Coronary artery (tissue), 2 donors: ENCODE results near the gene KCNF1.

ENCODE experiments used
- DNase-seq: peaks from one replicate; pipeline ENCODE4 v3.0.0-alpha.2; 2017; ENCODE audit warnings: low spot score
- H3K27ac ChIP-seq, 2 donors: fragments of 200-600 bp; sonication (generic); one replicate each; pipeline ENCODE4 v1.5.1; 2016 to 2019
- H3K4me3 ChIP-seq: fragments of 200-600 bp; sonication (generic); 2 replicates; pipeline ENCODE4 v1.5.1; 2016; ENCODE audit warnings: mild to moderate bottlenecking, moderate library complexity
- TF ChIP-seq, protein P1 (sequence below): fragments of 200-600 bp; sonication (generic); IDR thresholded peaks from one replicate; pipeline ENCODE4 v1.5.1; 2019; ENCODE audit warnings: antibody characterized with exemption

The KCNF1 gene

DNA sequence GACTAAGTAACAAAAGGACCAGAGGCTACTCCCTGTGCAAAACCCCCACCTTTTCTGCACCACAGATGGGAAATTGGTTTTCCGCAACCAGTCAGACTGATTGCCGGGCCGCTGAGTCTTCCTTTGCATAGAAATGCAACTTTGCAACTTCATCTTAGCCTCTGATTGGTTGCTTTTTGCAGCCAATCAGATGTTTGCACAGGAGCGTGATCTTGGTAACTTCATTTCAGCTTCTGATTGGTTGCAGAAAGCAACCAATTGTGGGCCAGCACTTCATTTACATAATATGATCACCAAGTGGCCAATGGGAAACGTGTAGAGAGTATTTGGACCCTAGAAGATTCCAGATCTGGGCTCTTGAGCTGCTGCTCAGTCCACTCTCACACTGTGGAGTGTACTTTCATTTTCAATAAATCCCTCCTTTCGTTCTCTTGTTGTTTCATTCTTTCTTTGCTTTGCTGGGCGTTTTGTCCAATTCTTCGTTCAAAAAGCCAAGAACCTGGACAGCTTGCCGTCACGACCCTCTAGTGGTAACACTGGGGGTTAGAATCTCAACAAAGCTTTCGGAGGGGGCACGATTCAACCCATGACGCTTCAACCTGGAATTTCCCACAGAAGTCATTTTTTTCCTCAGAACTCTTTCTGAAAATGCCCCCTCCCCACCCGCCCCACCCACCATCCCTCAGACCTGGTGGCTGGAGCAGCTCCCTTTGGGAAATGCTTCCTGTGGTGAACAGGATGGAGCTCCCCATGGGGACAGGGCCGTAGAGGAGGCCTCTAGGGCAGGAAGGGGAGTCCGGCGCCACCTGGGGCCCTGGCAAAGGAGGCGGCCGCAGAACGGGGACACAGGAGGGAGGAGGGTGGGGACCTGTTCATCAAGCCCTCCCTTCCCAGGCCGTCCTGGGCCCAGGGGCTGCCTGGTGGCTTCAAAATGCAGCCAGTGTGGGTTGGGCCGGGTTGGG is 31.8 kb upstream of the KCNF1 start:
- DNase-seq, result no peak
- no peak overlapping the region for H3K4me3 ChIP-seq
- TF ChIP-seq, protein P1, sequence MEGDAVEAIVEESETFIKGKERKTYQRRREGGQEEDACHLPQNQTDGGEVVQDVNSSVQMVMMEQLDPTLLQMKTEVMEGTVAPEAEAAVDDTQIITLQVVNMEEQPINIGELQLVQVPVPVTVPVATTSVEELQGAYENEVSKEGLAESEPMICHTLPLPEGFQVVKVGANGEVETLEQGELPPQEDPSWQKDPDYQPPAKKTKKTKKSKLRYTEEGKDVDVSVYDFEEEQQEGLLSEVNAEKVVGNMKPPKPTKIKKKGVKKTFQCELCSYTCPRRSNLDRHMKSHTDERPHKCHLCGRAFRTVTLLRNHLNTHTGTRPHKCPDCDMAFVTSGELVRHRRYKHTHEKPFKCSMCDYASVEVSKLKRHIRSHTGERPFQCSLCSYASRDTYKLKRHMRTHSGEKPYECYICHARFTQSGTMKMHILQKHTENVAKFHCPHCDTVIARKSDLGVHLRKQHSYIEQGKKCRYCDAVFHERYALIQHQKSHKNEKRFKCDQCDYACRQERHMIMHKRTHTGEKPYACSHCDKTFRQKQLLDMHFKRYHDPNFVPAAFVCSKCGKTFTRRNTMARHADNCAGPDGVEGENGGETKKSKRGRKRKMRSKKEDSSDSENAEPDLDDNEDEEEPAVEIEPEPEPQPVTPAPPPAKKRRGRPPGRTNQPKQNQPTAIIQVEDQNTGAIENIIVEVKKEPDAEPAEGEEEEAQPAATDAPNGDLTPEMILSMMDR, result no peak
- H3K27ac ChIP-seq, result no peak overlapping the region

DNA sequence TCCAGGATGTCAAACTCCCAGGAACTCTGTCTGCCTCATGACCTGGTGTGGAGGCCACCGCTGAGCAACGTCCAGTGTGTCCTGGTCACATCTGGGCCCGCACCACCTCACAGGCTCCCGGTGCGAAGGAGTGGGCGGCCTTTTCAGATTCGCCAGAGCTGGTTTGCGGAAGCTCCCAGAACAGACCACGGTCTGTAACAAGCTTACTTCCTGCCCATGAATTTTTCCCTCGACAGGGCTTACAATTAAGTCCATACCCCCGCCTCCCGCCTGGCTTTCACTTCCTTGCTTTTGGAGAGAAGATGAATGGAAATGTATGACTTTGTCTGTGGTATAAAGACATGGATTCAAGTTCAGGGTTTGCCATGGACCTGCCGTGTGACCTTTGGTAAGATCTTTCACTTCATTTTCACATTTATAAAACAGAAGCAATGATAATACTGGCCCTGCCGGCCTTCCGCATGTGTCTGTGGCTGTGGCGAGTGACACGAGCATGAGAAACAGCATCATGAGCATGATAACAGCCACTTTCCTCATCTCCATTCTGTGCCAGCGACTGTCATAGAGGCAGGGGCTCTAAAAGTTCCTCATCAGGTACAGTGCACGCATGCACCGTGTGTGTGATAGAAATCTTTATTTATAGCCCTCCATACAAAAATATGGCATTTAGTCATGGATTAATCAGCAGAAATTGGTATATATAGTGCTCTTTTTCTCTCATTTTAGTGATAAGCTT is 31.0 kb upstream of the KCNF1 start:
- DNase-seq, result no peak
- Histone ChIP-seq H3K4me3 (no peak overlapping the region), H3K27ac (no peak overlapping the region)
- TF ChIP-seq, protein P1, result no peak

DNA sequence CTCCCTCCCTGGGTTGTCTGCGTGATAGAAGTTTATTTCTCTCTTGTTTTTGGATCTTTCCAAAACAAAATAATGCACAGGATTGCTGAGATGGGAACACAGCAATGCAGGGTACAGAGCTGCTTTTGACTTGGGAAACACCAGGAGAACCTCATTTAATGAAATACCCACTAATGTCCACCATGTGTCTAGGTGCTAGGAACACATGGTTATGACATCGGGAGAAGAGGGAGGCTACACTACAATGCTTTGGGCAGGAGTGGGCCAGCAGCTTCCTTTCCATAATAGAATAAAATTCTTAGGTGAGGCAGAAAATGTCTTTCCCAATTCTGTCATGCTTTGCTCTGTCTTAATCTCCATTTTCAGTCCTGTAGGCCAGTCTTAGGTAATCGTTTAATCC is 29.2 kb upstream of the KCNF1 start:
- TF ChIP-seq, protein P1, result no peak
- no peak for DNase-seq
- Histone ChIP-seq H3K27ac (no peak overlapping the region), H3K4me3 (no peak overlapping the region)

DNA sequence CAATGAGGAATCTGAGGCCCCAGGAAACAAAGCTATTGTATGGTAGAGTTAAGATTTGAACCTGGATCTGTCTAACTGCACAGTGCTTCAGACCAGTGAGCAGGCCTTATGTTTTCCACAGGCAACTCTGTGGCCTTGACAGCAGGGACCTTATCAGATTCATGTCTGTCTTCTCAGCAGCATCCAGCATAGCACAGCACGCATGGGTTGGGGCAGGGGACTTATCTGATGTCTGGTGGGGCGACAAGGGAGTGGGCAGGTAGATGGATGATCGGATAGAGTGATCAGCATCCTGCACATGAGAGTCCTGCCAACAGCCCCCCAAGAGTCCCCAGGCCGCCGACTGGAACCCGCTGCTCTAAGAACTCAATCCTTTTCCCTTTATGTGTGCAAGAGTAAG is 28.7 kb upstream of the KCNF1 start:
- H3K27ac ChIP-seq, result no peak overlapping the region
- H3K4me3 ChIP-seq, result no peak overlapping the region
- TF ChIP-seq, protein P1, result no peak
- DNase-seq, result no peak

DNA sequence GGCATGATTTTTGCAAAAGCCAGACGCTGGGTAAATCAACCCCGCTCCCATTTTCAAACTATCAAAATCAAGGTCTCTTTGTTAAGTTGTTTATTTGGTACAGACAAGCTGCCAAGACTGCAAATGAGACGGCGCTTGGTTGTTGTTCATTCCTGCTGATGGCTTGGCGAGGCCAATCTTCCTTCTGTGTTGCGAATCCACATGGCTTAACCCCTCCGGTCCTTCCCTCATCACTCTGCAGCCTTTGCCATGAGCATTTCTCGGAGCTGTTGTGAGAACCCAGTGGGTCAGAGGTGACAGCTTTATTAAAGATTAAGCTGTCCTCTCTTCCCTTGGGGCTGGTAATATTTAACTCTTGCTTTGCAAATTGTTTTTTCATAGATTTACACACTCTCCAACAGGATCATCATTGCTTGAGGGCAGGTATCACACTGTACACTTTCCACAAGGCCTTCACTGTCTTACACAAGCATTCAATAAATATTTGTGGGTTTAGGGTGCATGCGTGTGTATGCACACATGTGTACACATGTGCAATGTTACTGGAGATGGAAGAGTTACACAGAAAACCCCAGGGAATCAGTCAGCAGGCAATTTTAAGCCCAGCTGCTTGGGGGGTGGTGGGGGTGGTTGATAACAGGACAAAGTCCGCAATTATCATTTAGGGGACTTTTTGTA is 27.8 kb upstream of the KCNF1 start:
- no peak for DNase-seq
- Histone ChIP-seq H3K27ac (no peak overlapping the region), H3K4me3 (no peak overlapping the region)
- TF ChIP-seq, protein P1, result no peak

DNA sequence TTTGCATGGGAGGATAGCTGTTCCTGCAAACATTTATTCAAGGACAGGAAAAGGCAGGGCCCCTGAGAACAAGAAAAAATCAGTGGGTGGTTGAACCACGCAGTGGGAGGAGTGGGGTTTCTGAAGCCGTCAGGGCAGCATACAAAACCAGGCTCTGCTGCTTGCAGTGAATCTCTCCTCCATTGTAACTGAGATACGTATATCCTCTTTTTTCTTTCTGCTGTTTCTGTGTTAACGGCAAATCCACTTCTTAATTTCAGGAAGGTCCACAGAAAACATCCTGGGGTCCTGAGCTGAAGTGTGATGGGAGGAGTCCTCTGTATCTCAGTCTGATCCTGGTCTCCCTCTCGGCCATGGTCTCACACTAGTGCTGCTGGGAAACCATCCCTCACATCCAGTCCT is 27.2 kb upstream of the KCNF1 start:
- DNase-seq, result peak; percentile 38
- TF ChIP-seq, protein P1, result no peak
- H3K4me3 ChIP-seq, result no peak overlapping the region
- H3K27ac ChIP-seq, result no peak overlapping the region
